Measurements from ENCODE around the gene C16orf87. TPM values are rescaled to one million over a fixed set of nuclear protein-coding genes. Genes with fewer than 3 reads are reported as not detected.

The C16orf87 gene
- total RNA-seq, 1 experiment from 2014 or later = 7.8 TPM

DNA sequence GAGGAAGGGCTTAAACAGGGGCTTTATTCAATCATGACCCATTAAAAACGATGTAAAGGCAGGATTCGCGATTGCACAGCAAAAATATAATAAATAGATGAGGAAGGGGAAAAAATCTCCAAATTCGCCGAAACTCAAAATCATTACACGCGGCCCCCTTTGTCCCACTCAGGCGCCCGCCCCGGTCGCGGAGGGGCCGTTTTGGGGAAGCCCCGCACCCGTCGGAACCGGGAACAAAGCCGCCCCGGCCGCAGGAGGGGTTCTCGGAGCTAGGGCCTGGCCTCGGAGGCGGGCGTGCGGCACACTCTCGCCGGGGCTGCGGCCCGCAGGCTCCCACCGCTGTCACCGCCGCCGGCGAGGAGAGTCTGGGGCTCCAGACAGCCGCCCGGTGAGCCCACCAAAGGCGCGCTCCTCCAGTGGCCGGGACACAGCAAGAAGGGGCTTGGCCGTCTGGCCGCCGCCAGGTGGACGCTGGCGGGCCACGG is 521 bp downstream of the C16orf87 start:
- Histone ChIP-seq H3K36me3 (ENCODE audit: low read depth) (no peaks in the 10 kb centered on the region), H3K79me2 (ENCODE audit: low read depth) (peaks cover 47% of the 10 kb centered on the region), H3K27ac (peak overlapping the region; percentile 13; the same call in 1 of the 2 replicates), H3K9me3 (ENCODE audit: insufficient read depth, low read depth) (no peaks in the 10 kb centered on the region), H3F3A (ENCODE audit: insufficient read depth, low read depth) (0 out of 2 replicates have a peak, but pooled peaks cover 3% of the 10 kb centered on the region), H3K4me1 (replicated peaks; ENCODE audit: insufficient read depth) (peaks cover 17% of the 10 kb centered on the region; the same call in 1 of the 2 replicates), H3K4me3 (peak overlapping the region; percentile 60), H3K9me2 (ENCODE audit: insufficient read depth) (no peaks in the 10 kb centered on the region), H2AFZ (peak overlapping the region; percentile 95), H4K20me1 (ENCODE audit: insufficient read depth) (no peaks in the 10 kb centered on the region), H3K27me3 (ENCODE audit: insufficient read depth, low read depth) (no peaks in the 10 kb centered on the region), H3K4me2 (peak overlapping the region; percentile 72)
- ChIA-PET CTCF (no interaction called here), POLR2A (ENCODE audit: unreplicated experiment) (no interaction called here)
- DNase-seq = peak in 1 of 2 experiments; percentile 3
- no peak for TF ChIP-seq EZH2 (IDR thresholded peaks at IDR 0.05; ENCODE audit: low read depth)
- TF ChIP-seq, protein P1, sequence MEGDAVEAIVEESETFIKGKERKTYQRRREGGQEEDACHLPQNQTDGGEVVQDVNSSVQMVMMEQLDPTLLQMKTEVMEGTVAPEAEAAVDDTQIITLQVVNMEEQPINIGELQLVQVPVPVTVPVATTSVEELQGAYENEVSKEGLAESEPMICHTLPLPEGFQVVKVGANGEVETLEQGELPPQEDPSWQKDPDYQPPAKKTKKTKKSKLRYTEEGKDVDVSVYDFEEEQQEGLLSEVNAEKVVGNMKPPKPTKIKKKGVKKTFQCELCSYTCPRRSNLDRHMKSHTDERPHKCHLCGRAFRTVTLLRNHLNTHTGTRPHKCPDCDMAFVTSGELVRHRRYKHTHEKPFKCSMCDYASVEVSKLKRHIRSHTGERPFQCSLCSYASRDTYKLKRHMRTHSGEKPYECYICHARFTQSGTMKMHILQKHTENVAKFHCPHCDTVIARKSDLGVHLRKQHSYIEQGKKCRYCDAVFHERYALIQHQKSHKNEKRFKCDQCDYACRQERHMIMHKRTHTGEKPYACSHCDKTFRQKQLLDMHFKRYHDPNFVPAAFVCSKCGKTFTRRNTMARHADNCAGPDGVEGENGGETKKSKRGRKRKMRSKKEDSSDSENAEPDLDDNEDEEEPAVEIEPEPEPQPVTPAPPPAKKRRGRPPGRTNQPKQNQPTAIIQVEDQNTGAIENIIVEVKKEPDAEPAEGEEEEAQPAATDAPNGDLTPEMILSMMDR (conservative IDR thresholded peaks at IDR 0.05) = no peak
- BruUV-seq (replicated peaks) = no TSS peak
- intact Hi-C loops (cut with micrococcal nuclease; ENCODE audit: unreplicated experiment) = no loop called here

DNA sequence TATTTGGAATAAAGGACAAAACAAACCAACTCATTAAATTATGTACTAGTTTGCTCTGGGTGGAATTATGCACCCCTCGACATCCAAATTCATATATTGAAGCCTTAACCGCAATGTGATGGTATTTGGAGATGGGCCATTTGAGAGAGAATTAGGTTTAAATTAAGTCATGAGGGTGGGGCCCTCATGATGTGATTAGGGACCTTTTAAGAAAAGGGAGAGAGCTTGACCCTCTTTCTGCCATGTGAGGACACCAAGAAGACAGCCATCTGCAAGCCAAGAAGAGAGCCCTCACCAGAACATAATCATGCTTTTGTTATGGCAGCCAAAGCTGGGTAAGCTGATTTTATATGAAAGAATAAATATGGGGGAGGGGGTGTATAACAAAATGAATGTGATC is 2.0 kb downstream of the C16orf87 start:
- H3K9me3 ChIP-seq (ENCODE audit: insufficient read depth, low read depth) = no peaks in the 10 kb centered on the region
- H3K4me2 ChIP-seq = peak overlapping the region; percentile 72
- 0 out of 2 replicates have a peak, but pooled peaks cover 3% of the 10 kb centered on the region for H3F3A ChIP-seq (ENCODE audit: insufficient read depth, low read depth)
- no peak overlapping the region for H3K27ac ChIP-seq
- H3K27me3 ChIP-seq (ENCODE audit: insufficient read depth, low read depth) = no peaks in the 10 kb centered on the region
- CTCF ChIA-PET = interaction anchor here (0.5 kb wide), 1 partner anchor 31 kb away, joined by 6 read pairs; no protein-coding TSS in a partner anchor
- H2AFZ ChIP-seq = no peak overlapping the region
- POLR2A ChIA-PET (ENCODE audit: unreplicated experiment) = no interaction called here
- no peaks in the 10 kb centered on the region for H3K9me2 ChIP-seq (ENCODE audit: insufficient read depth)
- peak overlapping the region; percentile 60; the same call in 1 of the 2 replicates for H3K4me3 ChIP-seq
- no peaks in the 10 kb centered on the region for H4K20me1 ChIP-seq (ENCODE audit: insufficient read depth)
- intact Hi-C loops (cut with micrococcal nuclease; ENCODE audit: unreplicated experiment) = no loop called here
- peaks cover 17% of the 10 kb centered on the region; the same call in 1 of the 2 replicates for H3K4me1 ChIP-seq (replicated peaks; ENCODE audit: insufficient read depth)
- peaks cover 47% of the 10 kb centered on the region for H3K79me2 ChIP-seq (ENCODE audit: low read depth)
- TF ChIP-seq, protein P1 (conservative IDR thresholded peaks at IDR 0.05) = no peak
- TF ChIP-seq EZH2 (IDR thresholded peaks at IDR 0.05; ENCODE audit: low read depth) = no peak
- BruUV-seq (replicated peaks) = no TSS peak
- no peak for DNase-seq
- H3K36me3 ChIP-seq (ENCODE audit: low read depth) = no peaks in the 10 kb centered on the region

DNA sequence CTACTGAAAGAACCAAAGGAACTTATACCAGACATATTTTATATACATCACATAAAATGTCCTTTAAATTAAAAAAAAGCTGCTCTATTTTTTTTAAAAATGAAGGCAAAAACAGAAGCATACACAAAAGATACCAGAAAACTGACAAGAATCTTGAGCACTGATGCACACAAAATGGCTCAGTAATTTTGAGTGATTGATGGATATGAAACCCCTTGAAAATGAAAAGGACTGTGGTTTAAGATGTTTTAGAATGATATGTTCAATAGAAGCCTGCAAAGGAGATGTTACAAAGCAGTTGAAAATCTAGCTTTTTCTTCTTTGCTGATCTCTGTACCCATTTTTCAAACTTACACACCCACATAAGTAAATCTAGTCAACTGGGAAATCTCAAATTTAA is 2.7 kb downstream of the C16orf87 start:
- no peak for DNase-seq
- Histone ChIP-seq H3K36me3 (ENCODE audit: low read depth) (no peaks in the 10 kb centered on the region), H3K27me3 (ENCODE audit: insufficient read depth, low read depth) (no peaks in the 10 kb centered on the region), H3K4me3 (no peak overlapping the region), H3F3A (ENCODE audit: insufficient read depth, low read depth) (0 out of 2 replicates have a peak, but pooled peaks cover 3% of the 10 kb centered on the region), H2AFZ (no peak overlapping the region), H3K4me2 (peak overlapping the region; percentile 72; the same call in 1 of the 2 replicates), H4K20me1 (ENCODE audit: insufficient read depth) (no peaks in the 10 kb centered on the region), H3K4me1 (replicated peaks; ENCODE audit: insufficient read depth) (peaks cover 17% of the 10 kb centered on the region; the same call in 1 of the 2 replicates), H3K27ac (no peak overlapping the region), H3K9me3 (ENCODE audit: insufficient read depth, low read depth) (no peaks in the 10 kb centered on the region), H3K9me2 (ENCODE audit: insufficient read depth) (no peaks in the 10 kb centered on the region), H3K79me2 (ENCODE audit: low read depth) (peaks cover 47% of the 10 kb centered on the region)
- intact Hi-C loops (cut with micrococcal nuclease; ENCODE audit: unreplicated experiment) = no loop called here
- BruUV-seq (replicated peaks) = no TSS peak
- CTCF ChIA-PET = no interaction called here
- no peak for TF ChIP-seq EZH2 (IDR thresholded peaks at IDR 0.05; ENCODE audit: low read depth)
- TF ChIP-seq, protein P1 (conservative IDR thresholded peaks at IDR 0.05) = no peak
- POLR2A ChIA-PET (ENCODE audit: unreplicated experiment) = no interaction called here

Data from PC-9 (cell line).